HEK293 (cell line): Measurements from ENCODE around the gene UBXN11.

ENCODE experiments used
- KLF17 ChIP-seq: fragments of 450-650 bp; formaldehyde crosslinking; IDR thresholded peaks from 2 replicates; pipeline ENCODE4 v1.5.1; 2016; ENCODE audit warnings: missing biosample characterization, missing genetic modification characterization
- KLF7 ChIP-seq: fragments of 450-650 bp; formaldehyde crosslinking; IDR thresholded peaks from 2 replicates; pipeline ENCODE4 v1.5.1; 2016; ENCODE audit warnings: missing biosample characterization, missing genetic modification characterization, borderline replicate concordance
- MZF1 ChIP-seq: fragments of 450-650 bp; formaldehyde crosslinking; IDR thresholded peaks from 2 replicates; pipeline ENCODE4 v1.5.1; 2017; ENCODE audit warnings: missing biosample characterization, missing genetic modification characterization, borderline replicate concordance
- PRDM4 ChIP-seq: fragments of 450-650 bp; formaldehyde crosslinking; IDR thresholded peaks from 2 replicates; pipeline ENCODE4 v1.5.1; 2017; ENCODE audit warnings: missing biosample characterization, missing genetic modification characterization
- SCRT1 ChIP-seq: fragments of 450-650 bp; formaldehyde crosslinking; IDR thresholded peaks from 2 replicates; pipeline ENCODE4 v1.5.1; 2016; ENCODE audit warnings: missing biosample characterization, missing genetic modification characterization, borderline replicate concordance
- WT1 ChIP-seq: fragments of 450-650 bp; formaldehyde crosslinking; IDR thresholded peaks from 2 replicates; pipeline ENCODE4 v1.5.1; 2016; ENCODE audit warnings: missing biosample characterization, missing genetic modification characterization
- YY2 ChIP-seq: fragments of 450-650 bp; formaldehyde crosslinking; IDR thresholded peaks from 2 replicates; pipeline ENCODE4 v1.5.1; 2016; ENCODE audit warnings: missing biosample characterization, missing genetic modification characterization
- ZBTB1 ChIP-seq: fragments of 450-650 bp; formaldehyde crosslinking; IDR thresholded peaks from 2 replicates; pipeline ENCODE4 v1.5.1; 2016; ENCODE audit warnings: missing biosample characterization, missing genetic modification characterization
- ZEB2 ChIP-seq: fragments of 450-650 bp; formaldehyde crosslinking; IDR thresholded peaks from 2 replicates; pipeline ENCODE4 v1.5.1; 2016; ENCODE audit warnings: missing biosample characterization, missing genetic modification characterization
- ZFP41 ChIP-seq: fragments of 450-650 bp; formaldehyde crosslinking; IDR thresholded peaks from 2 replicates; pipeline ENCODE4 v1.5.1; 2016; ENCODE audit warnings: missing biosample characterization, missing genetic modification characterization, borderline replicate concordance
- ZIC2 ChIP-seq: fragments of 450-650 bp; formaldehyde crosslinking; IDR thresholded peaks from 2 replicates; pipeline ENCODE4 v1.5.1; 2016; ENCODE audit warnings: missing biosample characterization, missing genetic modification characterization
- ZNF169 ChIP-seq: fragments of 450-650 bp; formaldehyde crosslinking; IDR thresholded peaks from 2 replicates; pipeline ENCODE4 v1.5.1; 2016; ENCODE audit warnings: missing biosample characterization, missing genetic modification characterization
- ZNF175 ChIP-seq: fragments of 450-650 bp; formaldehyde crosslinking; IDR thresholded peaks from 2 replicates; pipeline ENCODE4 v1.5.1; 2016; ENCODE audit warnings: missing biosample characterization, missing genetic modification characterization
- ZNF19 ChIP-seq: fragments of 450-650 bp; formaldehyde crosslinking; IDR thresholded peaks from 2 replicates; pipeline ENCODE4; 2016; ENCODE audit warnings: missing biosample characterization, missing genetic modification characterization, low read depth
- ZNF280D ChIP-seq: fragments of 450-650 bp; formaldehyde crosslinking; IDR thresholded peaks from 2 replicates; pipeline ENCODE4 v1.5.1; 2016; ENCODE audit warnings: missing biosample characterization, missing genetic modification characterization
- ZNF354C ChIP-seq: fragments of 450-650 bp; formaldehyde crosslinking; IDR thresholded peaks from 2 replicates; pipeline ENCODE4 v1.5.1; 2016; ENCODE audit warnings: missing biosample characterization, missing genetic modification characterization, low read depth, borderline replicate concordance
- ZNF37A ChIP-seq: fragments of 450-650 bp; IDR thresholded peaks from 2 replicates; pipeline ENCODE4 v1.5.1; 2018; ENCODE audit warnings: missing biosample characterization, missing genetic modification characterization
- ZNF404 ChIP-seq: fragments of 450-650 bp; formaldehyde crosslinking; IDR thresholded peaks from 2 replicates; pipeline ENCODE4 v1.5.1; 2017; ENCODE audit warnings: missing biosample characterization, missing genetic modification characterization
- ZNF423 ChIP-seq: fragments of 450-650 bp; formaldehyde crosslinking; IDR thresholded peaks from 2 replicates; pipeline ENCODE4 v1.5.1; 2016; ENCODE audit warnings: missing biosample characterization, missing genetic modification characterization
- ZNF530 ChIP-seq: fragments of 450-650 bp; formaldehyde crosslinking; IDR thresholded peaks from 2 replicates; pipeline ENCODE4 v1.5.1; 2016; ENCODE audit warnings: low read depth, missing biosample characterization, missing genetic modification characterization
- ZNF624 ChIP-seq: fragments of 450-650 bp; formaldehyde crosslinking; IDR thresholded peaks from 2 replicates; pipeline ENCODE4 v1.5.1; 2017; ENCODE audit warnings: missing biosample characterization, missing genetic modification characterization
- ZNF629 ChIP-seq: fragments of 450-650 bp; formaldehyde crosslinking; IDR thresholded peaks from 2 replicates; pipeline ENCODE4 v1.5.1; 2017; ENCODE audit warnings: missing biosample characterization, missing genetic modification characterization
- ZNF701 ChIP-seq: fragments of 450-650 bp; formaldehyde crosslinking; IDR thresholded peaks from 2 replicates; pipeline ENCODE4 v1.5.1; 2016; ENCODE audit warnings: missing biosample characterization, missing genetic modification characterization
- ZNF747 ChIP-seq: fragments of 450-650 bp; formaldehyde crosslinking; IDR thresholded peaks from 2 replicates; pipeline ENCODE4 v1.5.1; 2016; ENCODE audit warnings: missing biosample characterization, missing genetic modification characterization
- ZNF837 ChIP-seq: fragments of 450-650 bp; formaldehyde crosslinking; IDR thresholded peaks from 2 replicates; pipeline ENCODE4 v1.5.1; 2016; ENCODE audit warnings: missing biosample characterization, missing genetic modification characterization
- TF ChIP-seq, protein P1 (sequence below): fragments of 450-650 bp; formaldehyde crosslinking; IDR thresholded peaks from 2 replicates; pipeline ENCODE4 v1.5.1; 2016; ENCODE audit warnings: missing biosample characterization, missing genetic modification characterization, borderline replicate concordance
- TF ChIP-seq, protein P2 (sequence below): fragments of 450-650 bp; formaldehyde crosslinking; IDR thresholded peaks from 2 replicates; pipeline ENCODE4 v1.5.1; 2016; ENCODE audit warnings: missing biosample characterization, missing genetic modification characterization

Gene UBXN11

DNA sequence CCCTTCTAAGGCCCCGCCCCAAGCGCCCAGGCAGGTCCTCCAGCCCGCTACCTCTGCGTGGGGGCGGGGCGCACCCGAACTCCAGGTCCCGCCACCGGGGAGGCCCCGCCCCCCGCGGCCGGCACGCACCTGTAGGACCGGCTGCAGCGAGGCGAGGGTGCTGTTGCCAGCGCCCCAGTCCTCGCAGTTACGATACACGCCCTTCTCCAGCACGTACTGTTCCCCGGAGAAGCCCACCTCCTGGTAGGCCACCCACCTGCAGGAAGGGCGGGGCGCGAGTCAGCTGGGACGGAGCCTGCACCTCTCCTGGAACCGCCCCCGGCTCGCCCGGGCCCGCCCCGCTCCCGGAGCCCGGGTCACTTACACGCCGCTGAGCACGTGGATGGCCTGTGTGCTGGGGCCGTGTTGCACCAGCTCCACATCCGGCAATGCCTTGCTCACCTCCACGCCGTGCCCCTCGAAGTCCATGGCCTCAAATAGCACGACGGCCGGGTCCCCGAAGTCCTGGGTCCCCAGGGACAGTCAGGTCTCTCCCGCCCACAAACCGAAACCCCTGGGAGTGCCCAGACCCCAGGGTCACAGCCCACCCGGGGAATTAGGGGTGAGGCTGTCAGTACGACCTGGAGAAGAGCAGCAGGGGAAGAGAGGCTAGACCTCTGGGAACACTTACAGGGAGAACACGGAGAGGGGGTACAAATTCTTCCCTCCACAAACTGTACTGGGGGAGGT is 30.2 kb upstream of the UBXN11 start (continued):
- TF ChIP-seq ZNF624 (tag by site-specific recombination) (no peak), ZNF837 (no peak), ZBTB1 (tag by site-specific recombination) (no peak), ZNF404 (tag by site-specific recombination) (no peak), ZNF530 (tag by site-specific recombination) (no peak), PRDM4 (tag by site-specific recombination) (0 out of 2 replicates have a peak, but pooled peaks have one; percentile 14), ZNF423 (tag by site-specific recombination) (peak; percentile 60; the same call in 1 of the 2 replicates), ZNF175 (tag by site-specific recombination) (no peak), KLF17 (tag by site-specific recombination) (no peak), KLF7 (no peak), WT1 (tag by site-specific recombination) (no peak), SCRT1 (tag by site-specific recombination) (peak; percentile 81), ZNF354C (no peak), ZNF629 (no peak), ZNF19 (tag by site-specific recombination) (no peak), ZIC2 (tag by site-specific recombination) (0 out of 2 replicates have a peak, but pooled peaks have one; percentile 27), ZNF37A (tag by site-specific recombination) (no peak), YY2 (tag by site-specific recombination) (no peak), ZFP41 (tag by site-specific recombination) (no peak), MZF1 (no peak), ZNF169 (no peak), ZEB2 (tag by site-specific recombination) (peak; percentile 68; the same call in 1 of the 2 replicates), ZNF747 (tag by site-specific recombination) (no peak), ZNF280D (tag by site-specific recombination) (no peak), ZNF701 (tag by site-specific recombination) (no peak)
- TF ChIP-seq, protein P1, sequence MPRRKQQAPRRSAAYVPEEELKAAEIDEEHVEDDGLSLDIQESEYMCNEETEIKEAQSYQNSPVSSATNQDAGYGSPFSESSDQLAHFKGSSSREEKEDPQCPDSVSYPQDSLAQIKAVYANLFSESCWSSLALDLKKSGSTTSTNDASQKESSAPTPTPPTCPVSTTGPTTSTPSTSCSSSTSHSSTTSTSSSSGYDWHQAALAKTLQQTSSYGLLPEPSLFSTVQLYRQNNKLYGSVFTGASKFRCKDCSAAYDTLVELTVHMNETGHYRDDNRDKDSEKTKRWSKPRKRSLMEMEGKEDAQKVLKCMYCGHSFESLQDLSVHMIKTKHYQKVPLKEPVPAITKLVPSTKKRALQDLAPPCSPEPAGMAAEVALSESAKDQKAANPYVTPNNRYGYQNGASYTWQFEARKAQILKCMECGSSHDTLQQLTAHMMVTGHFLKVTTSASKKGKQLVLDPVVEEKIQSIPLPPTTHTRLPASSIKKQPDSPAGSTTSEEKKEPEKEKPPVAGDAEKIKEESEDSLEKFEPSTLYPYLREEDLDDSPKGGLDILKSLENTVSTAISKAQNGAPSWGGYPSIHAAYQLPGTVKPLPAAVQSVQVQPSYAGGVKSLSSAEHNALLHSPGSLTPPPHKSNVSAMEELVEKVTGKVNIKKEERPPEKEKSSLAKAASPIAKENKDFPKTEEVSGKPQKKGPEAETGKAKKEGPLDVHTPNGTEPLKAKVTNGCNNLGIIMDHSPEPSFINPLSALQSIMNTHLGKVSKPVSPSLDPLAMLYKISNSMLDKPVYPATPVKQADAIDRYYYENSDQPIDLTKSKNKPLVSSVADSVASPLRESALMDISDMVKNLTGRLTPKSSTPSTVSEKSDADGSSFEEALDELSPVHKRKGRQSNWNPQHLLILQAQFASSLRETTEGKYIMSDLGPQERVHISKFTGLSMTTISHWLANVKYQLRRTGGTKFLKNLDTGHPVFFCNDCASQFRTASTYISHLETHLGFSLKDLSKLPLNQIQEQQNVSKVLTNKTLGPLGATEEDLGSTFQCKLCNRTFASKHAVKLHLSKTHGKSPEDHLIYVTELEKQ (tag by site-specific recombination) = no peak
- TF ChIP-seq, protein P2, sequence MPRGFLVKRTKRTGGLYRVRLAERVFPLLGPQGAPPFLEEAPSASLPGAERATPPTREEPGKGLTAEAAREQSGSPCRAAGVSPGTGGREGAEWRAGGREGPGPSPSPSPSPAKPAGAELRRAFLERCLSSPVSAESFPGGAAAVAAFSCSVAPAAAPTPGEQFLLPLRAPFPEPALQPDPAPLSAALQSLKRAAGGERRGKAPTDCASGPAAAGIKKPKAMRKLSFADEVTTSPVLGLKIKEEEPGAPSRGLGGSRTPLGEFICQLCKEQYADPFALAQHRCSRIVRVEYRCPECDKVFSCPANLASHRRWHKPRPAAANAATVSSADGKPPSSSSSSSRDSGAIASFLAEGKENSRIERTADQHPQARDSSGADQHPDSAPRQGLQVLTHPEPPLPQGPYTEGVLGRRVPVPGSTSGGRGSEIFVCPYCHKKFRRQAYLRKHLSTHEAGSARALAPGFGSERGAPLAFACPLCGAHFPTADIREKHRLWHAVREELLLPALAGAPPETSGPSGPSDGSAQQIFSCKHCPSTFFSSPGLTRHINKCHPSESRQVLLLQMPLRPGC = no peak
